ENCODE data around the gene CWC27. TPM values are rescaled to one million over a fixed set of nuclear protein-coding genes. Genes with fewer than 3 reads are reported as not detected.

The CWC27 gene
- total and polyA plus RNA-seq, 9 of the 15 experiments (the other 6 are each of a cell fraction or from before 2014, with no cell fraction given): 19.7 to 49.3 (median 38.3) TPM

DNA sequence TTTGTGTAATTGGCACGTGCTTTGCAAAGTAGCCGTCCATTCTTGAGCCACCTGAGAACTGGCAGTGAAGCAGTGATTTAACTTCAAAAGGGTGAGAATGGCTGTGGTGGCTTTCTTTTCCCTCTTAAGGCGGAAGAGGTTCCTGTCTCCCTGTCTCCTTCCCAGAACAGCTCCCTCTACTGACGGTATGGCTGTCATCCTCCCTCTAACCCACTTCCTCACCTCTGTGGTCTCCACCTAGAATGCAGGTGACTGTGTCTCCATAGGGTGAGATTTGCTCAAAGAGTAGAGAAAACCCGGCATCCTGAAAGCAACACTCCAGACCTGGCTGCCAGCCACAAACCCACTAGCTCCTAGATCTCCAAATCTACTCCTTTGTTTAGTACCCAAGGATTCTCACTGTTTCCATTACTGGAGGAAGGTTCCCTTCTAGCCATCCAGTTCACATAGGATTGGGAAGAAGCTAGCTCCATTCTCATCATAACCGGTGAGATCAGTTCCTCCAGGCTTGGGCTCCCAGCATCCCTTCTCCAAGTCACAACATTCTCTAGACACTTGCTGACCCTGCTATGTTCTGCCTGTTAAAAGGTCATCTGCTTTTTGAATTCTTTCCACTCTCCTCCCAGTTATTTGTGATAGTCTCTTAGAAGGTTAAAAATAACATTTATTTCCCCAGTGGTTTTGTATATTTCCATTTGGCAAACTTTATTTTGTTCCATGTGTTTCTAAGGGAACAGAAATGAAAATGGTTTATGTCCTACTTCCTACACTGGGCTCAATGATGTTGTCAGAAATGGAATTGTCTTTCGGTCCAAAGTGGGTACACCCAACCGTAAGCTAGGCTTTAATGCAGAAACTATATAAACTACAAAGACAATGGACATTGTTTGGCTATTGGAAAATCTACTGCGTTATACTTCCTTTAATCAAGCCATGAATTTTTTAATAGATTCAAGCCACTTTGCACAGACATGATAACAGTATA lies 269.4 kb downstream of the CWC27 start:
- H4K20me1 ChIP-seq (replicated peaks; ENCODE audit: control insufficient read depth, insufficient read depth, low read length): no peaks in the 10 kb centered on the region
- no peak overlapping the region for H3K9ac ChIP-seq (ENCODE audit: insufficient read depth in 1 of 2, low read depth in 2 of 2, low read length in 2 of 2)
- ATAC-seq: peak; percentile 35; the same call in 2 of the 3 replicates
- no peaks in the 10 kb centered on the region for H3K36me3 ChIP-seq (ENCODE audit: control insufficient read depth, insufficient read depth, low read length)
- H3K27ac ChIP-seq (ENCODE audit: extremely low read depth, low read depth, low read length): no peak overlapping the region
- H3K9me3 ChIP-seq (replicated peaks; ENCODE audit: control insufficient read depth, insufficient read depth, low read depth, low read length): no peaks in the 10 kb centered on the region
- H2AFZ ChIP-seq (ENCODE audit: low read depth, low read length): peak overlapping the region; percentile 100
- H3K4me2 ChIP-seq (ENCODE audit: insufficient read depth, low read length): no peak overlapping the region
- in situ Hi-C loops (cut with MboI): no loop called here
- DNase-seq (ENCODE audit: extremely low read depth in 1 of 4, low spot score in 3 of 4): peak; percentile 34 to 62 (median 45)
- no TSS peak for BruUV-seq (replicated peaks)
- no peaks in the 10 kb centered on the region for H3K9me1 ChIP-seq (ENCODE audit: control insufficient read depth, insufficient read depth, low read length)
- no peaks in the 10 kb centered on the region for H3K79me2 ChIP-seq (ENCODE audit: control insufficient read depth, insufficient read depth, low read length)
- ChIA-PET POLR2A (interaction anchor here (0.5 to 0.9 kb wide), 3 partner anchors 16 to 1743 kb away, joined by 3 read pairs; no protein-coding TSS in a partner anchor), CTCF (ENCODE audit: low intra/inter-chr PET ratio) (no interaction called here)
- H3K27me3 ChIP-seq (ENCODE audit: control insufficient read depth in 2 of 2, insufficient read depth in 2 of 2, low read length in 2 of 2): no peaks in the 10 kb centered on the region
- intact Hi-C loops (cut with micrococcal nuclease): loop anchor here (5.0 to 10.0 kb wide), 3 partner anchors 81 to 444 kb away; partner anchors contain the start of gene ADAMTS6
- H3K4me1 ChIP-seq (replicated peaks in 1 of 2; ENCODE audit: control insufficient read depth in 2 of 2, insufficient read depth in 2 of 2, low read length in 2 of 2): peaks cover 14 to 24% of the 10 kb centered on the region in 2 experiments
- FAIRE-seq: peak; percentile 83
- WGBS (ENCODE audit: insufficient coverage, low coverage, missing lambda C conversion rate): 42% methylated on average over 8 of the region's 9 CpGs
- no peak overlapping the region for H3K4me3 ChIP-seq
- TF ChIP-seq ETS1 (conservative IDR thresholded peaks at IDR 0.05; ENCODE audit: control insufficient read depth, low read depth, low read length) (no peak), RAD21 (CRISPR knock-in tag; conservative IDR thresholded peaks at IDR 0.05 in 1 of 2, IDR thresholded peaks at IDR 0.05 in 1 of 2) (peak; percentile 24 to 61; a peak in 2 of 4 replicates), ZNF79 (CRISPR knock-in tag; IDR thresholded peaks at IDR 0.05; ENCODE audit: low read depth) (no peak), SPI1 (IDR thresholded peaks at IDR 0.05; ENCODE audit: borderline replicate concordance, low read depth, low read length) (peak; percentile 83), CTCF (IDR thresholded peaks at IDR 0.05 in 2 of 3, conservative IDR thresholded peaks at IDR 0.05 in 1 of 3; ENCODE audit: insufficient read depth in 2 of 3, low read depth in 1 of 3, low read length in 3 of 3) (peak; percentile 58 to 64 (median 61)), ZEB2 (IDR thresholded peaks at IDR 0.05) (0 out of 2 replicates have a peak, but pooled peaks have one; percentile 38)
- TF ChIP-seq, protein P1, sequence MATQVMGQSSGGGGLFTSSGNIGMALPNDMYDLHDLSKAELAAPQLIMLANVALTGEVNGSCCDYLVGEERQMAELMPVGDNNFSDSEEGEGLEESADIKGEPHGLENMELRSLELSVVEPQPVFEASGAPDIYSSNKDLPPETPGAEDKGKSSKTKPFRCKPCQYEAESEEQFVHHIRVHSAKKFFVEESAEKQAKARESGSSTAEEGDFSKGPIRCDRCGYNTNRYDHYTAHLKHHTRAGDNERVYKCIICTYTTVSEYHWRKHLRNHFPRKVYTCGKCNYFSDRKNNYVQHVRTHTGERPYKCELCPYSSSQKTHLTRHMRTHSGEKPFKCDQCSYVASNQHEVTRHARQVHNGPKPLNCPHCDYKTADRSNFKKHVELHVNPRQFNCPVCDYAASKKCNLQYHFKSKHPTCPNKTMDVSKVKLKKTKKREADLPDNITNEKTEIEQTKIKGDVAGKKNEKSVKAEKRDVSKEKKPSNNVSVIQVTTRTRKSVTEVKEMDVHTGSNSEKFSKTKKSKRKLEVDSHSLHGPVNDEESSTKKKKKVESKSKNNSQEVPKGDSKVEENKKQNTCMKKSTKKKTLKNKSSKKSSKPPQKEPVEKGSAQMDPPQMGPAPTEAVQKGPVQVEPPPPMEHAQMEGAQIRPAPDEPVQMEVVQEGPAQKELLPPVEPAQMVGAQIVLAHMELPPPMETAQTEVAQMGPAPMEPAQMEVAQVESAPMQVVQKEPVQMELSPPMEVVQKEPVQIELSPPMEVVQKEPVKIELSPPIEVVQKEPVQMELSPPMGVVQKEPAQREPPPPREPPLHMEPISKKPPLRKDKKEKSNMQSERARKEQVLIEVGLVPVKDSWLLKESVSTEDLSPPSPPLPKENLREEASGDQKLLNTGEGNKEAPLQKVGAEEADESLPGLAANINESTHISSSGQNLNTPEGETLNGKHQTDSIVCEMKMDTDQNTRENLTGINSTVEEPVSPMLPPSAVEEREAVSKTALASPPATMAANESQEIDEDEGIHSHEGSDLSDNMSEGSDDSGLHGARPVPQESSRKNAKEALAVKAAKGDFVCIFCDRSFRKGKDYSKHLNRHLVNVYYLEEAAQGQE (IDR thresholded peaks at IDR 0.05; ENCODE audit: borderline replicate concordance): peak; percentile 5; the same call in 1 of the 2 replicates
- TF ChIP-seq, protein P1 (CRISPR knock-in tag; IDR thresholded peaks at IDR 0.05; ENCODE audit: low read depth): no peak

Data from K562 (cell line).